K562 (cell line): ENCODE results near the gene PSMC3IP. TPM values are rescaled to one million over a fixed set of nuclear protein-coding genes. Genes with fewer than 3 reads are reported as not detected.

Source experiments
- BRF1 ChIP-seq: IDR thresholded peaks from 3 replicates; pipeline ENCODE4 v1.6.1; 2011; ENCODE audit warnings: borderline replicate concordance, mild to moderate bottlenecking; ENCODE audit not compliant: insufficient read length; ENCODE audit errors: extremely low read depth
- FOXJ3 ChIP-seq: sonication (generic); formaldehyde crosslinking; IDR thresholded peaks from 2 replicates; pipeline ENCODE4 v1.4.0; 2020; ENCODE audit warnings: mild to moderate bottlenecking, missing genetic modification reagents
- HDAC1 ChIP-seq, 2 experiments: fragments of 450-650 bp; IDR thresholded peaks; 2 replicates each; pipeline ENCODE4 v1.6.1; 2016 to 2017; ENCODE audit warnings: inconsistent platforms in 1 of 2, mild to moderate bottlenecking in 1 of 2, moderate library complexity in 1 of 2
- HDAC8 ChIP-seq: fragments of 450-650 bp; IDR thresholded peaks from 2 replicates; pipeline ENCODE4 v1.6.1; 2016; ENCODE audit warnings: mild to moderate bottlenecking, missing genetic modification characterization, moderate library complexity, missing compliant biosample characterization
- HNRNPLL ChIP-seq: fragments of 200-400 bp; formaldehyde crosslinking; IDR thresholded peaks from 2 replicates; pipeline ENCODE4 v1.6.1; 2017; ENCODE audit warnings: low read length, low read depth, mild to moderate bottlenecking; ENCODE audit not compliant: poor library complexity, severe bottlenecking
- MNT ChIP-seq, 2 experiments: fragments of 450-650 bp; conservative IDR thresholded peaks; 2 replicates each; pipeline ENCODE4 v1.6.1; 2017; ENCODE audit warnings: mild to moderate bottlenecking in 2 of 2, moderate library complexity in 2 of 2
- NONO ChIP-seq, 2 experiments: fragments of 200-400 bp in 1 of 2; fragments of 450-650 bp in 1 of 2; formaldehyde crosslinking in 1 of 2; IDR thresholded peaks; 2 replicates each; pipeline ENCODE4 v1.6.1; 2017; ENCODE audit warnings: low read depth in 2 of 2, mild to moderate bottlenecking in 2 of 2, moderate library complexity in 2 of 2, low read length in 1 of 2
- RAD51 ChIP-seq: fragments of 450-650 bp; IDR thresholded peaks from 2 replicates; pipeline ENCODE4 v1.7.1; 2016; ENCODE audit warnings: low read depth, mild to moderate bottlenecking, borderline replicate concordance
- RBBP5 ChIP-seq: fragments of 200-600 bp; sonication (generic); IDR thresholded peaks from 2 replicates; pipeline ENCODE4 v1.6.1; 2012; ENCODE audit warnings: borderline replicate concordance, mild to moderate bottlenecking, low read length, control low read depth, inconsistent platforms; ENCODE audit not compliant: insufficient read depth, poor library complexity, severe bottlenecking
- RBFOX2 ChIP-seq: fragments of 200-400 bp; formaldehyde crosslinking; IDR thresholded peaks from 2 replicates; pipeline ENCODE4 v1.6.1; 2017; ENCODE audit warnings: low read depth, mild to moderate bottlenecking, low read length, moderate library complexity
- TFE3 ChIP-seq: fragments of 450-650 bp; formaldehyde crosslinking; IDR thresholded peaks from 2 replicates; pipeline ENCODE4 v1.4.0; 2020; ENCODE audit warnings: mild to moderate bottlenecking, mixed read lengths
- ZNF212 ChIP-seq: fragments of 450-650 bp; formaldehyde crosslinking; IDR thresholded peaks from 2 replicates; pipeline ENCODE4 v1.4.0; 2020; ENCODE audit warnings: mild to moderate bottlenecking
- ZNF695 ChIP-seq: fragments of 450-650 bp; formaldehyde crosslinking; IDR thresholded peaks from 2 replicates; pipeline ENCODE4 v1.4.0; 2020; ENCODE audit warnings: mild to moderate bottlenecking, moderate library complexity
- polyA plus RNA-seq, 8 experiments: library from polyadenylated mRNA; depleted of rRNA in 4 of 8; stranded (reverse) in 5 of 8; unstranded in 3 of 8; fragments of >200 nt; fragmentation: Nextera tagmentation in 2 of 8; fragmentation: Illumina TruSeq in 1 of 8; extraction: Ambion mirVana in 2 of 8; extraction: Trizol in 1 of 8; gene quantifications; 2 replicates each; pipeline versions ENCODE4 v1.2.1 to v1.2.3, GENCODE V29; 2011 to 2014; ENCODE audit warnings: inconsistent platforms in 1 of 8, missing spikeins in 1 of 8
- total RNA-seq, 7 experiments: library from RNA; depleted of rRNA in 6 of 7; stranded (reverse); fragments of >200 nt in 6 of 7; fragmentation: Illumina TruSeq in 2 of 7; extraction: Trizol in 2 of 7; gene quantifications; 2 replicates each; pipeline versions ENCODE4 v1.2.1 to v1.2.3, GENCODE V29; 2011 to 2021; ENCODE audit warnings: low replicate concordance in 1 of 7
- TF ChIP-seq, protein P1 (sequence below), 2 experiments: fragments of 450-650 bp in 1 of 2; sonication (generic) in 1 of 2; formaldehyde crosslinking in 1 of 2; IDR thresholded peaks; 2 replicates each; pipeline versions ENCODE4 v1.7.1 to v1.9.0; 2016 to 2022; ENCODE audit warnings: inconsistent platforms in 1 of 2, mild to moderate bottlenecking in 1 of 2, missing genetic modification reagents in 1 of 2

The PSMC3IP gene
- total and polyA plus RNA-seq, 9 of the 15 experiments (the other 6 are each of a cell fraction or from before 2014, with no cell fraction given), result 13.8 to 65.6 (median 32.8) TPM

- TF ChIP-seq, protein P1, sequence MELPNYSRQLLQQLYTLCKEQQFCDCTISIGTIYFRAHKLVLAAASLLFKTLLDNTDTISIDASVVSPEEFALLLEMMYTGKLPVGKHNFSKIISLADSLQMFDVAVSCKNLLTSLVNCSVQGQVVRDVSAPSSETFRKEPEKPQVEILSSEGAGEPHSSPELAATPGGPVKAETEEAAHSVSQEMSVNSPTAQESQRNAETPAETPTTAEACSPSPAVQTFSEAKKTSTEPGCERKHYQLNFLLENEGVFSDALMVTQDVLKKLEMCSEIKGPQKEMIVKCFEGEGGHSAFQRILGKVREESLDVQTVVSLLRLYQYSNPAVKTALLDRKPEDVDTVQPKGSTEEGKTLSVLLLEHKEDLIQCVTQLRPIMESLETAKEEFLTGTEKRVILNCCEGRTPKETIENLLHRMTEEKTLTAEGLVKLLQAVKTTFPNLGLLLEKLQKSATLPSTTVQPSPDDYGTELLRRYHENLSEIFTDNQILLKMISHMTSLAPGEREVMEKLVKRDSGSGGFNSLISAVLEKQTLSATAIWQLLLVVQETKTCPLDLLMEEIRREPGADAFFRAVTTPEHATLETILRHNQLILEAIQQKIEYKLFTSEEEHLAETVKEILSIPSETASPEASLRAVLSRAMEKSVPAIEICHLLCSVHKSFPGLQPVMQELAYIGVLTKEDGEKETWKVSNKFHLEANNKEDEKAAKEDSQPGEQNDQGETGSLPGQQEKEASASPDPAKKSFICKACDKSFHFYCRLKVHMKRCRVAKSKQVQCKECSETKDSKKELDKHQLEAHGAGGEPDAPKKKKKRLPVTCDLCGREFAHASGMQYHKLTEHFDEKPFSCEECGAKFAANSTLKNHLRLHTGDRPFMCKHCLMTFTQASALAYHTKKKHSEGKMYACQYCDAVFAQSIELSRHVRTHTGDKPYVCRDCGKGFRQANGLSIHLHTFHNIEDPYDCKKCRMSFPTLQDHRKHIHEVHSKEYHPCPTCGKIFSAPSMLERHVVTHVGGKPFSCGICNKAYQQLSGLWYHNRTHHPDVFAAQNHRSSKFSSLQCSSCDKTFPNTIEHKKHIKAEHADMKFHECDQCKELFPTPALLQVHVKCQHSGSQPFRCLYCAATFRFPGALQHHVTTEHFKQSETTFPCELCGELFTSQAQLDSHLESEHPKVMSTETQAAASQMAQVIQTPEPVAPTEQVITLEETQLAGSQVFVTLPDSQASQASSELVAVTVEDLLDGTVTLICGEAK (IDR thresholded peaks at IDR 0.05), result peak; percentile 73
- TF ChIP-seq, protein P1 (CRISPR knock-in tag; IDR thresholded peaks at IDR 0.05), result no peak
- TF ChIP-seq HDAC1 (IDR thresholded peaks at IDR 0.05) (peak in 1 of 2 experiments; percentile 56; a peak in 1 of 4 replicates), HNRNPLL (peak; percentile 29), NONO (IDR thresholded peaks at IDR 0.05; ENCODE audit: low read depth in 2 of 2, low read length in 1 of 2) (no peak), HDAC8 (tag) (0 out of 2 replicates have a peak, but pooled peaks have one; percentile 7), FOXJ3 (CRISPR knock-in tag) (no peak), ZNF212 (no peak), RBBP5 (peak; percentile 53), TFE3 (CRISPR knock-in tag) (peak; percentile 98), RAD51 (peak; percentile 97), RBFOX2 (peak; percentile 90), MNT (conservative IDR thresholded peaks at IDR 0.05) (peak; percentile 88 to 93), ZNF695 (CRISPR knock-in tag) (no peak), BRF1 (no peak)
Observed at GRCh38 chr17:42566883-42567573, 10.5 kb downstream of the PSMC3IP start, which contains the start of gene MLX (continued).
